Fibroblast of skin of right biceps (primary cell): ENCODE measurements around the gene EIF4A2.

Experiments
- DNase-seq: peaks from one replicate; pipeline ENCODE4 v3.0.0-alpha.2; 2013

The EIF4A2 gene

DNA sequence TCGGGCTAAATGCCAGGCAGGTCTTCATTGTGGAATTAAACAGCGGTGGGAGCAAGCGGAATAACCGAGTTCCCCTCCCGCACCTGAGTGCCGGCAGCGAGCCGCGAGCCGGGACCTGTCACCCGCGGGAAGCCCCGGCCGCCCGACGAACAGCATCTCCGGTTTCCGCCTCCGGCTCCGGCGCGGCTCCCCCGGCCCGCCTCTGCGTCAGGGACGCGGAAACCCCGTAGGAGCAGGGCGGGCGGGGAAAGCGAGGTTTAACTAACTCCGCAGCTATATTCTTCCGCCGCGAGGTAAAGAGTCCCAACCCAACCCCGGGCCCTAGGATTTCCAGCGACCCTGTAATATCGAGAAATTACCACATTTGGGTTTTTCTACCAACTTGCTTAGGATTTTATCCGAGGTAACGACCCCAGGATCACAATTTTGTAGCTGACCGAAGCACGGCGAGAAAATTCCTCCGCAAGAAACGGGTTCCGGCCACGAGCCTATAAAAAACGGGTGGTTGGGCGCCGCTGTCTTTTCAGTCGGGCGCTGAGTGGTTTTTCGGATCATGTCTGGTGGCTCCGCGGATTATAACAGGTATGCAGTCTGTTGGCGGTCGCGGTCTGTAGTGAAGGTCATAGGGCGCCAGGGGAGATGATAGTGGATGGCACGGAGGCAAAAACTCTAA lies at the start of gene EIF4A2:
Gene EIF4A2 (plus strand): TSS at position 520 of the 673 bp plus-strand sequence. CDS start 34 bp downstream, at position 554.
- DNase-seq: peak; percentile 92

DNA sequence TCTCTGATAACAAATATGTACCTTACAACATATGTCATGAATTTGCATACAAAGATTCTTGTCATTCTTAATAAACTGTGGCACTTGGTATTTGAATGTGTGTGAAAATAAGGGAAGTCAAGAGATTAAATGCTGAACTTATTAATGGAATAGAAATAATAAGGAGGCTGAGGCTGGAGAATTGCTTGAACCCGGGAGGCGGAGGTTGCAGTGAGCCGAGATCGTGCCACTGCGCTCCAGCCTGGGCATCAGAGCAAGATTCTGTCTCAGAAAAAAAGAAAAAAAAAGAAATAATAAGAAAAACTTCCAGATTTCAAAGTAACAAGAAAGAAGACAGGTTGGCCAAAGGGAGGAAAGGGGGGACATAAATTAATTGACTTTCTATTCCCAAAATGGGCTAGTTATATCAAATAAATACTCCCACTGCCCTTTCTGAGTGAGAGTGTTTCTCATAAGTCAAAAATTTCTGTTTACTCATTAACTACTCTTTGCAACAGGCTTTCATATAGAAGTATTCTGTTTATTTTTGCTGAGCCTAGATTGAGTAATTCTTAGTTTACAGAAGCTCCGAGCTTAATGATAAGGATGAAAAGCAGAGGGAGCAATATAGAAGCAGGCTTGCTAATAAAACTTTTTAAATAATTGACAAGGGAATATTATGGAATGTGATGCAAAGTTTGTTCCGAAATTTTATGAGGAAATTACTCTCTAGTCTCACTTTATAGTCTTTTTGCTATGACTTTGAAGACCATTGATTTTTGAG lies 40.6 kb upstream of the EIF4A2 start:
- no peak for DNase-seq

DNA sequence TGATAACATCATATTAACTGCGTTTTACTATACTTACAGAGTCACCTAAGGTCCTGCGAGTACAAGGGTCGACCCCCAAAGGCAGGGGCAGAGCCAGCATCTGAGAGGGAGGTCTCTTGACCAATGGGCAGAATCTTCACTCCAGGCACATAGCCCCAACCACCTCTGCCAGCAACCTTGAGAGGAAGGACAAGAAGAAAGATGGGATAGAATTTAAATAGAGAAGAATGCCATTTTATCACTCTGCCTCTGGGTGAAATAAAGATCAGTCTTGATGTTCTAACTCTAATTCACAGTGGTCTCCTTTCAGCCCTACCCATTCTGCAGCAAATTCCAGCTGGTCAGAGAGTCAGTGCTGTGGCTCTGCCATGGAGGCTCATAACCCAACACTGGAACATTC lies 39.7 kb upstream of the EIF4A2 start:
- DNase-seq: no peak

DNA sequence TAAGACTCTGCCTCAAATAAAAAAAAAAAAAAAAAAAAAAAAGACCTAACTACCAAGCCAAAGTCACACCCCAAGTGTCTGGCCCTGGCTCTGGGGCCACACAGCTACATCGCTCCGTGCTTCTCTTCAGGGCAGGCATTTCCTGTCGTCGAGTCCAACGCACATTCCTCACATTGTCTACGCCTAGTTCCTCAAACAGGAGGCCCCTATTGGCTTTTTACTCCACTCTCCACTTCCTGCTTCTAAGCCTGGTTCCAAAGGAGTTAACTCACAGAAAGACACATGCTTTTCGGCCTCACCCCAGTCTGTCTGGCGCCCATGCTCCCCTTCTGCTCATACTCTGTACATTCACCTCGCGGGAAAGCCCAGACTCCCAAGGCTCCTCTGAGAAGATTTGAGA lies 37.4 kb upstream of the EIF4A2 start:
- DNase-seq: peak; percentile 91

DNA sequence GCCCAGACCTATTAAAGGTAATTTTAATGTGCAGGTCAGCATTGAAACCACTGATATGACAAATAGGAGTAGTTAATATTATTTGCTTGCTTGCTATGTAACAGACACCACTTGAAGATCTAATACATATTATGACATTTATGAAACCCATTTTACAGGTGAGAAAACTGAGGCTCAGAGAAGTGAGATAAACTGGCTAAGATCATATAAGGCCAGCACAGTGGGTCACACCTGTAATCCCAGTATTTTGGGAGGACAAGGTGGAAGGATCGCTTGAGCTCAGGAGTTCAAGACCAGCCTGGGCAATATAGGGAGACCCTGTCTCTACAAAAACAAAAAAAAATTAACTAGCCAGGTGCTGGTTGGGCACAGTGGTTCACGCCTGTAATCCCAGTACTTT lies 33.1 kb upstream of the EIF4A2 start:
- no peak for DNase-seq

DNA sequence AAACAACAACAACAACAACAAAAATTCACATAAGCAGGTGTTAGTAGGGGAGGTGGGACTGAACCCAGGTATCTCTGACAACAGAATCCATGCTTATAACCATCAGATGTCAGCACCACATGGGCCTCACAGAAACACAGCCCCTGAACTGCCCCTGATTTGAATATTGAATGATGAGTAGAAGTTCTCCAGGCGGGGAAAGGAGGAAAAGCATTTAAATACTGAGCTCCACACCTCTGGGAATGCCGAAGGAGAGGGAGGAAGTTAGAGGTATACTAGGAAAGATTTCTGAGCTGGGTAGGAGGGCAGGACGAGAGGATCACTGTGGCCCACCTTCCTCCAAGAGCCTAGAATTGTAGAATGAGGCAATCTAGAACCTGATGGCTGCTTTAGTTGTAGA lies 31.9 kb upstream of the EIF4A2 start:
- no peak for DNase-seq

DNA sequence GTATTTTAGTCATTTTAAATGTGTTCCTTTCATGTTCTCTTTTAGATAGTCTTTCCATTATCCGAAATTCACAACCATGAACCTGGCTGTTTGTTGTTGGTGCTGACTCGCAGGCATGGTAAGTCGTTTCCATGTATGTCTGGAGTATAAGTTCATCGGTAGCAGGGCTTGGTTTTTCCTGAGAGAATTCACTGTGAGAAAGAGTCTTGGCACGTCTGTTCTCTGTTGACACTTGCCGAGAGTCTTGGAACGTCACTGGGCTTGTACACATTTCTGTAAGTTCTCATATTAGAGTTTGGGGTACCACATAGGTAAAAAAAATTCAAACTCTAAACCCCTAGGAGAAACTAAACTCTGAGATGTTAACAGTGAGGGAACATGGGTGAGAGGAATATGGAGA lies 29.4 kb upstream of the EIF4A2 start:
- no peak for DNase-seq

DNA sequence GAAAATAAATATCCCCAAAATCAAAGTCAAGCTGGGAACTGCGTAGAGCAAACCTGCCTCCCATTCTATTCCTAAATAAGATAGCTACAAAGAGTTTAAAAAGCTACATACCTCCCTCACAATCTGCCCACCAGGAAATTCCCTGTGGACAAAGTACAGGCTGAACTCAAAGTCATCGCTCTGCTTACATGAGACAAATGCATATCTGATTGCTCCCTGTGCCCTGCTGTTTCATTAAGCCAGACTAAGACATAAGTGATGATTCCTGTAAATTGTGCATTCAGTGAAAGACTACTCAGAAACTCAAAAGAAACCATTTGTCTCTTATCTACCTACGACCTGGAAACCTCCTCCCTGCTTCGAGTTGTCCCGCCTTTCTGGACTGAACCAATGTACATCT lies 28.5 kb upstream of the EIF4A2 start:
- no peak for DNase-seq

DNA sequence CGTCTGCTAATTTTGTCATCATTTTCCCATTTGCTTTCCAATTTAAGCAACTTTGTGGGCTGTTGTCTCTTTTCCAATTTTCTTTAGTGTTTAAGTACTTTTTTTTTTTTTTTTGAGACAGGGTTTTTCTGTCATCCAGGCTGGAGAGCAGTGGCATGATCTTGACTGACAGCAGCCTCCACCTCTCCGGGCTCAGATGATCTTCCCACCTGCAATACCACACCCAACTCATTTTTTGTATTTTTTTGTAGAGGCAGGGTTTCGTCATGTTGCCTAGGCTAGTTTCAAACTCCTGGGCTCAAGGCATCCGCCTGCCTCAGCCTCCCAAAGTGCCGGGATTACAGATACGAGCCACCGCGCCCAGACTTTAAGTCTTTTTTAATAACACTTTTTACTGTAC lies 26.2 kb upstream of the EIF4A2 start:
- DNase-seq: no peak

DNA sequence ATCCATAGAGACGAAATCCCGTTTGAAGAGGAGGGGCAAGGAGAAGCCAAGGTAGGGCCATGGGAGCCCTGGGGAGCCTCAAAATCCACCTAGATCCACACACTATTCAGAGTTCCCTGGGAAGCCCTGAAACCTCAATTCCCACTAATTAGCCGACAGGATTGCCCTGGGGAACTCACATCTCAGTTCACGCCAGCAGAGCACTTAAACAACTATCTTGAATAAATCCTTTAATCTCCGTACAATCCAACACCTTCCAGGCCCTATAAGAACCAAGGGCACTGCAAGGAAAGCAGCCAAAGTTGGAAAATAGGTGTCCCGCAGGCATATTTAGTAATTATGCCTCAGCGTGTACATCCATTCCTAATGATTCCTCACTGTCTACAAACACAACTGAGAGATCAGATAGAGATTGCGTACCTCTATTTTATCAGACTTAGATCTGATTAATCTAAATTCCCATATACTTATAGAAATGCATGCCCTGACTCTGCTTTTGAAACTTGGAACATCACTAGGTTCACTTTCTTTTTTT lies 25.6 kb upstream of the EIF4A2 start:
- no peak for DNase-seq

DNA sequence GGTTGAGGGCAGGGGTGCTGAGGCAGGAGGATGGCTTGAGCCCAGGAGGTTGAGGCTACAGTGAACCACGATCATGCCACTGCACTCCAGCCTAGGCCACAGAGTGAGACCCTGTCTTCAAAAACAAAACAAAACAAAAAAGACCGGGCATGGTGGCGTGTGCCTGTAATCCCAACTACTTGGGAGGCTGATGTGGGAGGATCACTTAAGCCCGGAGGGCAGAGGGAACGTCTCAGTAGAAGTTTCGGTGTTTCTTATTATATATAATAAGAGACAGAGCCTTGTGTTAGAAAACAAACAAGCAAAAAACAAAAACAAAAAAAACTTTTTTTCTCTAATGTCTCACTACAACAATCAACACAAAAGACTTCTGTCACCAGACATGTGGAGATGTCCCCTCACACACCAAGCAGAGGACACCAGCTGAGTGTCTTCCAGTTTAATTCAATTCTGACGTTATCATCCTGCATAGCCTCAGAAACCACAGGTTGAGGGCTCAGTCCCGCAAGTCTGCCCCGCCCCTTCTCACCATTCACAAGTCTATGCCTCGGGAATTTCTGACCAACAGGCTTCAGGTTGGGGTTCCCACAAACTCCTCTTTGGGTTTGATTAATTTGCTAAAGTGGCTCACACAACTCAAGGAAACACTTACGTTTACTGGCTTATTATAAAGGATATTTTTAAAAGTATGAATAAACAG lies 24.0 kb upstream of the EIF4A2 start:
- DNase-seq: no peak

DNA sequence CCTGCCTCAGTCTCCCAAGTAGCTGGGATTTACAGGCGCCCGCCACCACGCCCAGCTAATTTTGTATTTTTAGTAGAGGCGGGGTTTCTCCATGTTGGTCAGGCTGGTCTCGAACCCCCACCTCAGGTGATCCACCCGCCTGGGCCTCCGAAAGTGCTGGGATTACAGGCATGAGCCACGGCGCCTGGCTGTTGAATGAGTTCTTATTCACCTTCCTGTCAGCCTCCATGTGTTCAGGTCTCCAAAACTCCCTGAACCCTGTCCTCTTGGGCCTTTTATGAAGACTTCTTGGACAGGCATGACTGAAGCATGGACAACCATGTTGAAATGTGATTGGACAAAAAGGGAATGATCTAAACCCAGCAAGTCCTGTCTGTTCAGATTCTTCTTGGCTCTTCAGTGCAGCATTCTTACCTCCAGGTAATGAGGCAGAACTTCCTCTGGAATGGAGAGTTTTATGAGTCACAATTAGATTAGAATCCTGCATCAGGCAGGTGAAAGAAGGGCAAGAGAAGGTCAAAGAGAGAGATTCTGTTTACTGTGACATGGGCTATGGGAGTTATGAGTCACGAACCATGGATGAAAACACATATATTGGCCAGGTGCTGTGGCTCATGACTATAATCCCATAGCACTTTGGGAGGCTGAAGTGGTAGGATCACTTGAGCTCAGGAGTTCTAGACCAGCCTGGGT lies 23.1 kb upstream of the EIF4A2 start:
- no peak for DNase-seq

DNA sequence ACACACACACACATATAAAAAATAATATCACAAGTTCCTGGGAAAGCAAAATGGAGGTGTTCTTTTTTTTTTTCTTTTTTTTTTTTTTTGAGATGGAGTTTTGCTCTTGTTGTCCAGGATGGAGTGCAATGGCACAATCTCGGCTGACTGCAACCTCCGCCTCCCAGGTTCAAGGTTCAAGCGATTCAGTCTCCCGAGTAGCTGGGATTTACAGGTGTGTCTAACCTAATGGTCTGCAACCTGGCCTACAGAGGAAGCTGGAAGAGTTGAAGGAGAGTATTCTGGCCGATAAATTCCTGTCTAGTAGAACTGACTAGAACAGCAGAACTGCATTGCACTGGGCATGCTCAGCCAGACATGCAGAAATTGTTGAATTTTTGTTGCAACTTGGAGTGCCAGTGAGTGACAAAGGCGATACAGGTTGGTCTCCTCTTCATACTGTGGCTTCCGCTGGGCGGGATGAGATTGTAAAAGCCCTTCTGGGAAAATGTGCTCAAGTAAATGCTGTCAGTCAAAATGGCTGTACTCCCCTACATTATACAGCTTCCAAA lies 22.4 kb upstream of the EIF4A2 start:
- DNase-seq: no peak

DNA sequence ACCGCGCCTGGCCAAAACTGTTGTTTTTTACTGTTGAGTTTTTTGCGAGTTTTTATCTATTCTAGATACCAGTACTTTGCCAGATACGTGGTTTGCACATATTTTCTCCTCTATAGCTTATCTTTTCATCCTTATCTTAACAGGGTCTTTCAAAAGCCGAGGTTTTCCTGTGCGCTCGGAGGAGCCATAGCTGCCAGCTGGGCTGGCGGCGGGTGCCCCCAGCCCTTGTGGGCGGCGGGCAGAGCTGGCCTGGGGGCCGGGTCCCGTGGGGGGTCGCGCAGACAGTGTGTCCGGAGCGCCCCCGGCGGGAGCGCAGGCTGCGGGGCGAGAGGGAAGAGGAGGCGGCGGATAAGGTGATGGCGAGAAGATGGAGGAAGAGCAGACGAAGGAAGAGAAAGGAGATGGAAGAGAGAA lies 11.1 kb upstream of the EIF4A2 start:
- DNase-seq: no peak

DNA sequence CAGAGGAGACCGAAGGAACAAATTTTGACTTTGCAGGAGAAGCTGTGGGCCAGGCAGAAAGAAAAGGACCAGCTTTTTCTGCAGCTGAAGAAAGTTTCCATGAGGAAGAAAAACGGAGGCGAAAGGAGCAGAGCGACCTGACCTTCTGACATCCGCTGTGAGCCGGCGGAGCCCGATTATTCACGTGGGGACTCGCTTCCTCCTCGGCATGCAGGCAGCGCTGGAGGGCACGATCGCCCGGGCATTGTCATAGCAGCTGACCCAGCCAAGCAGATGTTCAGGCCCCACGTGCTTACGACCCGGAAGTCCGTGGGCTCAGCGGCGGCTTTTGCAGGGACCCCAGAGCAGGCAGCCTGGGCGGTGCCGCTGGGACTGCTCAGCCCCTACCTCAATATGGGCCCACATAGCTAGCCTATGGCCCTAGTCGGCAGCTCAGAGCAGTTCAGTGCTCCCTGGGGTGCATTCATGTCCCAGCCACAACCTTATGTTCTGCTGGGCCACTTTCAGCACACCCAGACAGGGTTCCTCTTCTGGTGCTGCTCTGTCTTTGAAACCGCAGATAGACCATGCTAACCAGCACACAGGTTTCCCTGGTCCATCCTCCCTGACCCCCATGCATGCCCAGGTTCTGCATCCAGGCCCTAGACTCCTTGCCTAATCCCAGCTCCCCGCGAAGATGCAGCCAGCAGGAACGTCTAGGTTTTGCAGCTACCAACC lies 10.5 kb upstream of the EIF4A2 start:
- peak; percentile 35 for DNase-seq

DNA sequence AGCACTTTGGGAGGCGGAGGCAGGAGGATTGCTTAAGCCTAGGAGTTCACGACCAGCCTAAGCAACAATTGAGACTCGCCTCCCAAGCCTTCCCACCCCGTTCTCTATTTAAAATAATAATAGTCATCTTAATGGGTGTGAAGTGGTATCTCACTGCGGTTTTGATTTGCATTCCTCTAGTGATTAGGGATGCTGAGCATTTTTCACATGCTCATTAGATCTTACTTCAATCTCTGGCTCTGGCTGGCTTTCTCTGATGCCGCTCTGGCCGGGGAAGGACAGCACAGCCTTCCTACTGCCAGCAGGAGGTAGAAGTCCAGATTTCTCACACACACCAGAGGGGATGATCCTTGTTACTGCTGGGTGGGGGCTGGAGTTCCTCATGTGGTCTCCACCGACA lies 7.4 kb upstream of the EIF4A2 start:
- DNase-seq: peak; percentile 25

DNA sequence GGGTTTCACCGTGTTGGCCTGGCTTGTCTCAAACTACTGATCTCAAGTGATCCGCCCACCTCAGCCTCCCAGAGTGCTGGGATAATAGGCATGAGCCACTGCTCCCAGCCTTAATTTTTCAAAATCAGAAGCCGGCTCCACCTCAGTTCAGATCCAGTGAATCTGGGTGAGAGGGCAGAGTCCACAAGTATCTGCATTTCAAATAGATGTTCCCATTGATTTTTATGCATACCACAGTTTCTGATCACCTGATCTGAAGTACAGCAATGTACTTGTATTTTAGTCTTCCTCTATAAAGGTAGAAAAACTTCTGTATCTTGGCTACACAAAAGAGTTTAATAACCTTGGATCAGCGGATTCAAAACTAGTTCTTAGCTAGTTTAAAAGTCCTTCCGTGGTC lies 4.2 kb upstream of the EIF4A2 start:
- no peak for DNase-seq

DNA sequence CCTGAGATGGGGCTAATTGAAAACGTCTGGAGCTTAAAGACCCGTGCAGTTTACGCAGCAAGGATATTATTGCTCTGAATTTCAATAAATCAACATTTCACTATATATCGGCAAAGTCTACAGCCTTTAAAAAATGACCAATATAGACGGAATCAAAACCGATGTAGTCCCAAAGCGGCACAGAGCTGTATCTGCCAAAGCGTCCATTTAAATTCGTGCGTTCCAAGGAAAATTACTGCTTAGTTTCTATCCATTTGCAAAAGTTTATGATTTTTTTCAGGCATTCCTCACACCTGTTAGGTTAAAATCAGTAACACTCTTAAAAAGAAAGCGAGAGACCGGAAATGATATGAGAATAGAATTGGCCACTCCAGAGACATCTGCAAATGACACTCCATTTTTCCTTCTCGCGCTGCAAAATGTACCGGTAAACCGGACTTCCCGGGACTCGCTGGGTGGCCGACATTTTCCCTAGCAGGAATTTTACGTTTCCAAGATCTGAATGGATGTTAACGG lies 777 bp upstream of the EIF4A2 start:
- DNase-seq: no peak

DNA sequence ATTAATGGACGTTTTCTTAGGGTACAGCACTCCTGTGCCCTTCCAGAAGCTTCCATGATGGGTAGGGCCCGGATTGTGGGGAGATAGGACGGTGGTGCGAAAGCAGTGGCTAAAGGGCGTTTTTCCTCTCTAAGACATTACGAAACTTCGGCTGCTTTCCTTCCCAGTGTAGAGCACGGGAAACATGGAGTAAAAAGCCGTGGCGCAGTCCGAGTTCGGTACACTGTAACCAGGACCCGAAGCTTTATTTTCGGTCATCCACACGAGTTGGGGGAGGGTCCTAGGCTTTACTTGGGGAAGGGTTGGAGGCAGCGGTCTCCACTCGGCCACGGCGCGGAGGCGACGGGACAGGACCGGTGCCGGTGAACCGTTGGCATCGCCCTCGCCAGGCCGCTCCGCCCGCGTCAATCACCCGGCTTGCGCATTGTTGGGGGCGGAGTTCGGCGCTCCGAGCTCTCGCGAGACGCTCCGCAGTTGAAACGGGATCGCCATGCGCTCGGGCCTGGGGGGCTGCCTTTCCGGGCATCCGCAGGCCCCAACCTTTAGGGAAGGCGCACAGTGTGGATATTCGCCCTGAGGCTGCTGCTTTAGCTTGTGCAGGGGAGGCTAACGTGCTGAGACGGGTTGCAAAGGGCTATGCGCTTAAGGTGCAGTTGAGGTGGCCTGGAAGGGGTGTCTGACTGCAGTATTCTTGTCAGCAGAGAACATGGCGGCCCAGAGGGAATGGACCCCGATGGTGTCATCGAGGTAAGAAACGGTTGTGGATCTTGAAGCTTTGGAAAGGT lies 546 bp downstream of the EIF4A2 start:
- peak; percentile 75 for DNase-seq

DNA sequence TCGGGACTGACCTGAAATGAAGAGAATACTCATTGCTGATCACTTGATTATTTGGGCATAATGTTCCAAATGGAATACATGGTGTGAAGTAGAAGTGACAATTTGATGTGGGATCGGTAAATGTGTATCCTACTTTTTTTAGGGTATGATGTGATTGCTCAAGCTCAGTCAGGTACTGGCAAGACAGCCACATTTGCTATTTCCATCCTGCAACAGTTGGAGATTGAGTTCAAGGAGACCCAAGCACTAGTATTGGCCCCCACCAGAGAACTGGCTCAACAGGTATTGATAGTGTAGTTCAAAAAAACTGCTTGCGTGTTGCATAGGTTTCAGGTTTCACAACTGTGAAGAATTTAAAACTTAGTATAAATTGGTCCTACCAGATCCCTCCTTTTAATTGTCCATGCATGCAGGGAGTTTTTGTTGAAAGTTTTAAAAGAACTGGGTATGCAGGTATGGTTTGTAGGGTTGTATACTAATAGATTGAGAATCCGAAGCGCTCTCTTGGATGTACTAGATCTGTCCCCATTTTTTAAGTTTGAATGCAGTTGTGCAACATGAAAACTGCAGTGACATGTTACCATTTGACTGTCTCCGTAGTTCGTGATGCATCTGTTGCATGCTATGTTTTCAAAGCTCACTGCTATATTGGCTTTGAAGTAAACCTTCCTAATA lies 1.6 kb downstream of the EIF4A2 start:
- DNase-seq: no peak
